ENCODE results near the gene INTS4. TPM values are rescaled to one million over a fixed set of nuclear protein-coding genes. Genes with fewer than 3 reads are reported as not detected.

The INTS4 gene
- total and polyA plus RNA-seq, 8 donors, result 10.7 to 92.8 (median 18.3) TPM

GRCh38 chr11:78027759-78028158 lies 33.3 kb upstream of the INTS4 start:
- H3K27ac ChIP-seq, result no peak overlapping the region
- TF ChIP-seq POLR2AphosphoS5 (IDR thresholded peaks at IDR 0.05) (no peak), CTCF (IDR thresholded peaks at IDR 0.05) (no peak), EP300 (IDR thresholded peaks at IDR 0.05) (no peak), POLR2A (IDR thresholded peaks at IDR 0.05) (no peak)
- WGBS, 5 donors, result 76 to 92% (median 84%) methylated on average over 2 of the region's 2 CpGs
- H3K9me3 ChIP-seq, result no peaks in the 10 kb centered on the region
- H3K27me3 ChIP-seq, result no peaks in the 10 kb centered on the region
- no peak for DNase-seq
- H3K4me1 ChIP-seq, result peaks cover 9 to 46% (median 36%) of the 10 kb centered on the region in 4 donors
- H3K36me3 ChIP-seq, result no peaks in the 10 kb centered on the region
- no peak overlapping the region for H3K4me3 ChIP-seq
- intact Hi-C loops (cut with DNase I; ENCODE audit: low total_unique reads), result no loop called here

- Histone ChIP-seq H3K4me3 (no peak overlapping the region), H3K9me3 (no peaks in the 10 kb centered on the region), H3K27ac (no peak overlapping the region), H3K4me1 (peaks cover 3 to 44% (median 25%) of the 10 kb centered on the region in 4 donors), H3K36me3 (no peaks in the 10 kb centered on the region), H3K27me3 (no peaks in the 10 kb centered on the region)
- intact Hi-C loops (cut with DNase I; ENCODE audit: low total_unique reads), result no loop called here
- TF ChIP-seq POLR2AphosphoS5 (IDR thresholded peaks at IDR 0.05), result no peak
- DNase-seq, result no peak
Measured at GRCh38 chr11:78025378-78025777, 30.9 kb upstream of the INTS4 start.

GRCh38 chr11:78023426-78023825 lies 29.0 kb upstream of the INTS4 start:
- H3K27ac ChIP-seq, result peak overlapping the region; percentile 84 to 87 (median 86)
- 53 to 64% (median 56%) methylated on average over 7 of the region's 7 CpGs for WGBS, 5 donors
- intact Hi-C loops (cut with DNase I; ENCODE audit: low total_unique reads), result no loop called here
- H3K4me1 ChIP-seq, result peaks cover 0 to 32% (median 19%) of the 10 kb centered on the region in 4 donors
- H3K4me3 ChIP-seq, result peak overlapping the region; percentile 52 to 60 (median 56)
- no peaks in the 10 kb centered on the region for H3K36me3 ChIP-seq
- H3K27me3 ChIP-seq, result no peaks in the 10 kb centered on the region
- DNase-seq, result no peak
- no peaks in the 10 kb centered on the region for H3K9me3 ChIP-seq
- TF ChIP-seq POLR2A (IDR thresholded peaks at IDR 0.05) (no peak), EP300 (IDR thresholded peaks at IDR 0.05) (no peak), CTCF (IDR thresholded peaks at IDR 0.05) (no peak), POLR2AphosphoS5 (IDR thresholded peaks at IDR 0.05) (no peak)

- peak within 1 kb of the TSS; percentile 52 to 60 (median 56) for H3K4me3 ChIP-seq
- TF ChIP-seq CTCF (IDR thresholded peaks at IDR 0.05) (no peak), POLR2A (IDR thresholded peaks at IDR 0.05) (peak in 1 of 4 donors; percentile 13), POLR2AphosphoS5 (IDR thresholded peaks at IDR 0.05) (peak in 2 of 3 donors; percentile 73 to 89)
- H3K27ac ChIP-seq, result peak within 1 kb of the TSS; percentile 84 to 87 (median 86)
- no peaks in the 10 kb centered on the region for H3K9me3 ChIP-seq
- H3K4me1 ChIP-seq, result peaks cover 0 to 32% (median 19%) of the 10 kb centered on the region in 4 donors
- intact Hi-C loops (cut with DNase I; ENCODE audit: low total_unique reads), result no loop called here
- DNase-seq, result peak; percentile 75 to 86
- H3K36me3 ChIP-seq, result no peaks in the 10 kb centered on the region
- no peaks in the 10 kb centered on the region for H3K27me3 ChIP-seq
- WGBS, 5 donors, result 9 to 11% (median 9%) methylated on average over 30 to 37 of the region's 37 CpGs
Measured at GRCh38 chr11:78022397-78023396, 28.2 kb upstream of the INTS4 start, which contains the start of gene KCTD14. KCTD14 (minus strand) TSS chr11:78023276; CDS start chr11:78023249, 27 bp downstream.
